VCaP (cell line): ENCODE data around the gene HEYL.
"Not testable (repeated sequence)": the region's sequence is repeated elsewhere in the genome, so short reads cannot be mapped to it uniquely, and the experiment has no call there.

ENCODE experiments used
- H3K27ac ChIP-seq: fragments of 450-650 bp; 2 replicates; pipeline ENCODE4 v1.5.1; 2017
- CTCF ChIP-seq: fragments of 450-650 bp; conservative IDR thresholded peaks from 2 replicates; pipeline ENCODE4 v1.5.1; 2017; ENCODE audit warnings: mild to moderate bottlenecking, moderate library complexity

Gene HEYL

GRCh38 chr1:39608921-39609320 lies 30.5 kb downstream of the HEYL start:
- TF ChIP-seq CTCF = no peak
- H3K27ac ChIP-seq = no peak overlapping the region

- not testable (repeated sequence) for H3K27ac ChIP-seq
Observed at GRCh38 chr1:39603677-39604076, 35.8 kb downstream of the HEYL start.

- H3K27ac ChIP-seq = not testable (repeated sequence)
Observed at GRCh38 chr1:39601667-39602255, 37.7 kb downstream of the HEYL start.

GRCh38 chr1:39596163-39596562 lies 43.3 kb downstream of the HEYL start:
- no peak for TF ChIP-seq CTCF
- no peak overlapping the region for H3K27ac ChIP-seq

GRCh38 chr1:39593386-39593785 lies 46.1 kb downstream of the HEYL start:
- TF ChIP-seq CTCF = no peak
- no peak overlapping the region for H3K27ac ChIP-seq

GRCh38 chr1:39592069-39592468 lies 47.4 kb downstream of the HEYL start:
- no peak for TF ChIP-seq CTCF
- no peak overlapping the region for H3K27ac ChIP-seq

- TF ChIP-seq CTCF = no peak
Observed at GRCh38 chr1:39590546-39590945, 48.9 kb downstream of the HEYL start.

GRCh38 chr1:39585933-39586332 lies 53.5 kb downstream of the HEYL start:
- no peak for TF ChIP-seq CTCF
- H3K27ac ChIP-seq = no peak overlapping the region

More at GRCh38 chr1:39590546-39590945, 48.9 kb downstream of the HEYL start:
- H3K27ac ChIP-seq = no peak overlapping the region
